H9 (cell line): Measurements from ENCODE around the gene IGF2. TPM values are rescaled to one million over a fixed set of nuclear protein-coding genes. Genes with fewer than 3 reads are reported as not detected.

ENCODE experiments used
- DNase-seq: peaks from one replicate; pipeline ENCODE4 v3.0.0-alpha.2; 2017
- H2AFZ ChIP-seq: one replicate; pipeline ENCODE4 v1.6.1; 2013; ENCODE audit warnings: mild to moderate bottlenecking, low read length, control low read depth, moderate library complexity
- H2AK5ac ChIP-seq: 2 replicates; pipeline ENCODE4 v1.6.1; 2013; ENCODE audit warnings: low read length, control low read depth, mixed read lengths; ENCODE audit not compliant: insufficient read length
- H2BK120ac ChIP-seq: one replicate; pipeline ENCODE4 v1.6.1; 2013; ENCODE audit warnings: low read depth, mild to moderate bottlenecking, low read length, control low read depth, inconsistent platforms; ENCODE audit not compliant: poor library complexity, severe bottlenecking
- H2BK12ac ChIP-seq: 2 replicates; pipeline ENCODE4 v1.6.1; 2013; ENCODE audit warnings: low read length, control low read depth, mixed read lengths, low read depth; ENCODE audit not compliant: insufficient read length
- H2BK15ac ChIP-seq: 2 replicates; pipeline ENCODE4 v1.6.1; 2013; ENCODE audit warnings: low read depth, low read length, control low read depth
- H2BK20ac ChIP-seq: one replicate; pipeline ENCODE4 v1.6.1; 2013; ENCODE audit warnings: low read depth, mild to moderate bottlenecking, low read length, control low read depth, inconsistent platforms; ENCODE audit not compliant: poor library complexity, severe bottlenecking
- H2BK5ac ChIP-seq: 2 replicates; pipeline ENCODE4 v1.6.1; 2013; ENCODE audit warnings: low read length, control low read depth, mixed read lengths; ENCODE audit not compliant: insufficient read length
- H3K14ac ChIP-seq: 2 replicates; pipeline ENCODE4 v1.6.1; 2013; ENCODE audit warnings: low read length, control low read depth; ENCODE audit not compliant: insufficient read depth
- H3K18ac ChIP-seq: 2 replicates; pipeline ENCODE4 v1.6.1; 2013; ENCODE audit warnings: low read depth, mild to moderate bottlenecking, mixed read lengths, low read length, control low read depth; ENCODE audit not compliant: insufficient read length
- H3K23ac ChIP-seq: 2 replicates; pipeline ENCODE4 v1.6.1; 2013; ENCODE audit warnings: low read length, control low read depth, mixed read lengths, low read depth; ENCODE audit not compliant: insufficient read length
- H3K23me2 ChIP-seq: 2 replicates; pipeline ENCODE4 v1.6.1; 2013; ENCODE audit warnings: low read depth, mild to moderate bottlenecking, mixed read lengths, low read length, control low read depth; ENCODE audit not compliant: insufficient read length, poor library complexity, severe bottlenecking
- H3K27ac ChIP-seq: 2 replicates; pipeline ENCODE4 v1.5.1; 2013; ENCODE audit warnings: low read length, control low read depth, mixed read lengths, low read depth; ENCODE audit not compliant: insufficient read length
- H3K27me3 ChIP-seq: 2 replicates; pipeline ENCODE4 v1.6.1; 2013; ENCODE audit warnings: low read length, control low read depth, inconsistent platforms; ENCODE audit not compliant: insufficient read depth
- H3K4ac ChIP-seq: 2 replicates; pipeline ENCODE4 v1.6.1; 2013; ENCODE audit warnings: low read depth, mild to moderate bottlenecking, control low read depth, inconsistent platforms, low read length, moderate library complexity
- H3K4me1 ChIP-seq: 2 replicates; pipeline ENCODE4 v1.6.1; 2013; ENCODE audit warnings: low read length, control low read depth, inconsistent platforms; ENCODE audit not compliant: insufficient read depth
- H3K4me2 ChIP-seq: 2 replicates; pipeline ENCODE4 v1.6.1; 2013; ENCODE audit warnings: low read length, control low read depth, mixed read lengths; ENCODE audit not compliant: insufficient read length, insufficient read depth
- H3K56ac ChIP-seq: 2 replicates; pipeline ENCODE4 v1.6.1; 2013; ENCODE audit warnings: low read depth, mild to moderate bottlenecking, mixed read lengths, low read length, control low read depth; ENCODE audit not compliant: insufficient read length
- H3K79me1 ChIP-seq: 2 replicates; pipeline ENCODE4 v1.6.1; 2013; ENCODE audit warnings: low read depth, mild to moderate bottlenecking, moderate library complexity, low read length, control low read depth, inconsistent platforms; ENCODE audit not compliant: insufficient read depth, poor library complexity, severe bottlenecking
- H3K79me2 ChIP-seq: 2 replicates; pipeline ENCODE4 v1.6.1; 2013; ENCODE audit warnings: low read length, control low read depth, inconsistent platforms; ENCODE audit not compliant: insufficient read depth
- H3K9ac ChIP-seq: 2 replicates; pipeline ENCODE4 v1.6.1; 2013; ENCODE audit warnings: low read length, control low read depth, mixed read lengths; ENCODE audit not compliant: insufficient read length; ENCODE audit errors: extremely low read depth
- H3K9me3 ChIP-seq: one replicate; pipeline ENCODE4 v1.6.1; 2013; ENCODE audit warnings: low read depth, low read length, inconsistent platforms; ENCODE audit not compliant: control insufficient read depth
- H3T11ph ChIP-seq: one replicate; pipeline ENCODE4 v1.6.1; 2013; ENCODE audit warnings: mild to moderate bottlenecking, low read length, control low read depth, inconsistent platforms
- H4K20me1 ChIP-seq: one replicate; pipeline ENCODE4 v1.6.1; 2013; ENCODE audit not compliant: control insufficient read depth, insufficient read length, insufficient read depth
- H4K5ac ChIP-seq: 2 replicates; pipeline ENCODE4 v1.6.1; 2013; ENCODE audit warnings: low read depth, mild to moderate bottlenecking, mixed read lengths, low read length, control low read depth; ENCODE audit not compliant: insufficient read length
- H4K8ac ChIP-seq: replicated peaks from 2 replicates; pipeline ENCODE4 v1.6.1; 2013; ENCODE audit warnings: low read length, control low read depth, mixed read lengths, low read depth; ENCODE audit not compliant: insufficient read length
- H4K91ac ChIP-seq: 2 replicates; pipeline ENCODE4 v1.6.1; 2013; ENCODE audit warnings: low read depth, mild to moderate bottlenecking, moderate library complexity, mixed read lengths, low read length, control low read depth; ENCODE audit not compliant: insufficient read length
- H3K27ac Mint-ChIP-seq, 3 experiments: 2 replicates in 2 of 3; 3 replicates in 1 of 3; pipeline ENCODE4 v1.8.0; 2020 to 2021; ENCODE audit warnings: mixed read lengths in 3 of 3, mild to moderate bottlenecking in 1 of 3, moderate library complexity in 1 of 3
- H3K27me3 Mint-ChIP-seq: 2 replicates; pipeline ENCODE4 v1.8.0; 2021; ENCODE audit warnings: low read depth, mild to moderate bottlenecking, moderate library complexity, mixed read lengths
- H3K36me3 Mint-ChIP-seq, 3 experiments: 2 replicates in 2 of 3; 3 replicates in 1 of 3; pipeline ENCODE4 v1.8.0; 2020 to 2021; ENCODE audit warnings: low read depth in 3 of 3, mixed read lengths in 3 of 3; ENCODE audit not compliant: insufficient read depth in 1 of 3
- H3K4me1 Mint-ChIP-seq, 2 experiments: 2 replicates each; pipeline ENCODE4 v1.8.0; 2020; ENCODE audit warnings: mixed read lengths in 2 of 2
- H3K4me3 Mint-ChIP-seq, 2 experiments: 2 replicates in 1 of 2; 3 replicates in 1 of 2; pipeline ENCODE4 v1.8.0; 2020 to 2021; ENCODE audit warnings: mild to moderate bottlenecking in 2 of 2, mixed read lengths in 2 of 2, moderate library complexity in 1 of 2
- H3K9me3 Mint-ChIP-seq, 2 experiments: 2 replicates in 1 of 2; 3 replicates in 1 of 2; pipeline ENCODE4 v1.8.0; 2020; ENCODE audit warnings: mild to moderate bottlenecking in 2 of 2, mixed read lengths in 2 of 2, moderate library complexity in 1 of 2
- CTCF ChIP-seq: fragments of 200-600 bp; sonication (generic); conservative IDR thresholded peaks from 3 replicates; pipeline ENCODE4 v1.8.0; 2021; ENCODE audit warnings: antibody characterized with exemption, mild to moderate bottlenecking
- WGBS: extraction: QIAGEN DNeasy Blood & Tissue Kit; methylation state at CpG from one replicate; pipeline ENCODE4 v1.1.7; 2013; ENCODE audit warnings: missing lambda C conversion rate, low lambda C conversion rate, mixed read lengths; ENCODE audit not compliant: insufficient read length; ENCODE audit errors: extremely low coverage; 5-methylcytosine and 5-hydroxymethylcytosine counted together
- total RNA-seq: library from RNA; stranded (reverse); gene quantifications from 2 replicates; pipeline ENCODE4 v1.2.1, GENCODE V29; 2021

Gene IGF2
- total RNA-seq, 1 experiment from 2014 or later = 2.8 TPM

GRCh38 chr11:2107941-2108630, 31.1 kb downstream of the IGF2 start:
- H3K14ac ChIP-seq = peak overlapping the region; percentile 37; the same call in 1 of the 2 replicates
- TF ChIP-seq CTCF = no peak
- H3K9me3 ChIP-seq = no peaks in the 10 kb centered on the region
- no peaks in the 10 kb centered on the region; a peak in 1 of 7 replicates for H3K36me3 Mint-ChIP-seq
- no peak overlapping the region for H2AFZ ChIP-seq
- no peak overlapping the region for H2BK15ac ChIP-seq
- no peak overlapping the region for H2BK120ac ChIP-seq
- H4K91ac ChIP-seq = peak overlapping the region; percentile 5
- no peak overlapping the region for H3K4me2 ChIP-seq
- H3K27ac Mint-ChIP-seq = no peak overlapping the region
- H3K23ac ChIP-seq = no peak overlapping the region
- no peak overlapping the region for H2BK20ac ChIP-seq
- peaks cover 22% of the 10 kb centered on the region for H3K27me3 Mint-ChIP-seq
- no peak overlapping the region for H2BK12ac ChIP-seq
- no peaks in the 10 kb centered on the region for H3K79me2 ChIP-seq
- no peak overlapping the region for H3K18ac ChIP-seq
- no peak overlapping the region for H2BK5ac ChIP-seq
- no peak overlapping the region for H2AK5ac ChIP-seq
- H3K27me3 ChIP-seq = no peaks in the 10 kb centered on the region
- H4K8ac ChIP-seq = no peak overlapping the region
- WGBS = no CpG with 5 or more reads among the region's 8 CpGs
- no peak for DNase-seq
- no peak overlapping the region for H3K4me3 Mint-ChIP-seq
- H3K56ac ChIP-seq = no peak overlapping the region
- no peaks in the 10 kb centered on the region; a peak in 1 of 5 replicates for H3K9me3 Mint-ChIP-seq
- H4K5ac ChIP-seq = no peak overlapping the region
- H3K27ac ChIP-seq = no peak overlapping the region
- H3K9ac ChIP-seq = no peak overlapping the region
- peaks cover 3% of the 10 kb centered on the region in 2 experiments; a peak in 3 of 4 replicates for H3K4me1 Mint-ChIP-seq
- no peaks in the 10 kb centered on the region for H3K4me1 ChIP-seq
- no peak overlapping the region for H3T11ph ChIP-seq
- no peaks in the 10 kb centered on the region for H4K20me1 ChIP-seq
- H3K79me1 ChIP-seq = no peaks in the 10 kb centered on the region
- no peaks in the 10 kb centered on the region for H3K23me2 ChIP-seq
- H3K4ac ChIP-seq = no peak overlapping the region
